Central memory CD4-positive, alpha-beta T cell (primary cell): Measurements from ENCODE around the gene LAMA3.
A peak's percentile ranks its signal among the peaks of the same experiment; 100 is the strongest.

Experiments
- DNase-seq: peaks from one replicate; pipeline ENCODE4 v3.0.0; 2022

Gene LAMA3

DNA sequence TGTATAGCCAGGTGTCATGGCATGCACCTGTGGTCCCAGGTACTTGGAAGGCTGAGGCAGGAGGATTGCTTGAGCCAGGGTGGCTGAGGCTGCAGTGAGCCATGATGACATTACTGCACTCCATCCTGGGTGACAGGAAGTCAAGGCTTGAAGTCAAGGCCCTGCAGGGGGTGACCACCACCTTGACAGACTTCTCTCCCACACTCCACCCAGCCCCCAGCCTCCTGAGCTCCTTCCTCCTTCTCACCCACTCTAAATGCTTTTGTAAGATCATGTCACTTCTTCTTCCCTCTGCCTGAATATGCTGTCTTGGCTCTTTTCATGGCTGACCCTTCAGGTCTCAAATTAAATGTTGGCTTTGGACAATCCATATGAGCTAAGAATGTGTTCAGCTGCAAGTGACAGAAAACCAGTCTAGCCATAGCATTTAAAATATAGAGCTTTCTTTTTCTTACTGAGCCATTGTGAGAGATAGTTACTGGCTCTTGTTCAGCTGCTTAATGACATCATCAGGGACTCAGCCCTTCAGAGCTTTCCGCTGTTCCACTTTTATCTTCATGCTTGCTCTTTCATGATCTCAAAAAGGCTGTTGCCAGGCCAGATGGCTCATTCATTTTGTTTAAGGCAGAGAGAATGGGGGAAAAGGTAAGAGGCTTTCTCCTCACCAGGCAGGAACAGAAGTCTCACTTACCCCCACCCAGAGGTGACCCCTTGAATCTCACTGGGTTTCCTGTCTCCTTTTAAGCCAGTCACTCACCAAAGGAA is 288.6 kb downstream of the LAMA3 start:
- peak; percentile 49 for DNase-seq

DNA sequence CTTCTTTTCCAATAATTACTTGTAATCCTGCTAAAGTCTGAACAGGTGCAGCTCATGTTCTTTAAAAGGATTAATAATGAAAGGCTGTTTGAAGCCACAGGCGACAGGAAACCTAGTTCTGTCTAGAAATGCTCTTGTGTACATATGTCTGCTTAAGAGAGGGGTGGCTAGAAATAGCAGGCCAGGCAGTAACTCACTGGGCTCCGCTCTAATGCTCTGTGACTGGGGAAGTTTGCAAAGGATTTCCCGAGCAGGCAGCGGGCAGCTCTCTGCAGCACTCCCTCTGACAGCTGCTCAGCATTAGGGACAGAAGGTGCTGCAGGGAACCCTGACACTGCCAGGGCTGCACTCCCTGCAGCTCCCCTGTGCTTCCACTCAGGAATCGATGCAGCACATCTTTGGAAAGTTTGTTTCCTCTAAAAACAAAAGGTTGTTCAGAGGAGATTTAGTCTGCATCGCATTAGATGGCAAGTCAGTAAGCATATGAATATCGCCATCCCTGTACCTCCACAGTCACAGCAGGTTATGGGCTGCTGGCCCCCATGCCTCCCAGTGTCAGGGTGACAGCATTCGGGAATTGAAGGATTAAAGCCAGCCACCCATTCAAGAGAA is 292.2 kb downstream of the LAMA3 start:
- DNase-seq = no peak

DNA sequence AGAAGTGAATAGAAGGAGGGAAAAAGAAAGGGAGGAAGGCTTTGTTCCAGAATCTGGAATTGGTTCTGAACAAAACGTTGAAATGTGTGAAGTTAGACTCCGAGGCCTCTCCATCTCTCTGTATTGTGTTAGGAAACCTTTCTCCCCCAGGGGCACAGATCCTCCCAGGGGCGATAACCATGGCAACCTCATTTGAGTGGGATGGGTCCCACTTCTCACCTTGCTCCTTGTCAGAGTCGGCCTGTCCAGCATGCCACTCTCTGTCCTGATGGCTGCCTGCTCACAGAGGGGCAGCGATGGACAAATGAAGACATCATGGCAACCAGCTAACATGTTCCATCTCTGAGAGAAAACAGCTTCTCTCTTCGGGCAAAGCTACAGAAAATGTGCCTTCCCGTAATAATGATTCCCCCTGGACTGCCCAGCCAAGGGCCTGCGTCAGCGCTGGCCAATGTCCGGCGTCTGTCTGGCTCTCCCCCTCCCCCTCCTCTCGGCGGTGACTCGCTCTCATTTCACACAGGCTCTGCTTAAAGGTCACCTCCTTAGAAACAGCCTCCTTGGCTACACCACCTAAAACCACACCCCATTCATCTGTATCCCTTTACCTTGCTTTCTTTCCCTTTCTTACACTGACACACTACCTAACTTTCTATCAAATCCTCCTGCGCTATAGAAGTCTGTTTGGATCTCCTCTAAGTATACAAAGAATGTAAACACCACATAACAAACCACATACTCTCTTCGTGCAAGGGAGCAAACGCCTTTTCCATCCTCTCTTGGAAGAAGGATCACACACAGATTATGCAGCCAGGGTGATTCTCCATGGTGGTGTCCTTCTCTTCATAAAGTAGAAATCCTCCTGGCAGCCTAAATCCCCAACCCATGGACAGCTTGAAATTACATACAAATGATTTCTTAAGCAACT is 293.2 kb downstream of the LAMA3 start:
- no peak for DNase-seq

DNA sequence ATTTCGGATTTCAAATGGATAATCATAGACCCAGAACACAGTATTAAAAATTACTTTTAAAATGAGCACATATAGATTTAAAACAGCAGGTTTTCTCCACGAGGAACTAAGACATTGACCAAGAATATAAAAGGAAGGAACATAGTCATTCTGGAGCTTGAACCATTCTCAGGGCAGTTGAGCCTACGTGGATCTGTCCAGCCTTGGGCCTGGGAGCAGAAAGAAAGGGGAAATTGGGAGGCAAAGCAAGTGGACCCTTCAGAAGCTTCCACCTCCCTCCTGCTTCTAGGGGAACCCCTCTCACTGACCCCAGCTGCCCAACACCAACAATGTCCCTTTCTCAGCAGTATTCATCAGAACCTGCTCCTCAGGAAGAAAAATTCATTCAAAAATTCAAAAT is 293.9 kb downstream of the LAMA3 start:
- DNase-seq = no peak

DNA sequence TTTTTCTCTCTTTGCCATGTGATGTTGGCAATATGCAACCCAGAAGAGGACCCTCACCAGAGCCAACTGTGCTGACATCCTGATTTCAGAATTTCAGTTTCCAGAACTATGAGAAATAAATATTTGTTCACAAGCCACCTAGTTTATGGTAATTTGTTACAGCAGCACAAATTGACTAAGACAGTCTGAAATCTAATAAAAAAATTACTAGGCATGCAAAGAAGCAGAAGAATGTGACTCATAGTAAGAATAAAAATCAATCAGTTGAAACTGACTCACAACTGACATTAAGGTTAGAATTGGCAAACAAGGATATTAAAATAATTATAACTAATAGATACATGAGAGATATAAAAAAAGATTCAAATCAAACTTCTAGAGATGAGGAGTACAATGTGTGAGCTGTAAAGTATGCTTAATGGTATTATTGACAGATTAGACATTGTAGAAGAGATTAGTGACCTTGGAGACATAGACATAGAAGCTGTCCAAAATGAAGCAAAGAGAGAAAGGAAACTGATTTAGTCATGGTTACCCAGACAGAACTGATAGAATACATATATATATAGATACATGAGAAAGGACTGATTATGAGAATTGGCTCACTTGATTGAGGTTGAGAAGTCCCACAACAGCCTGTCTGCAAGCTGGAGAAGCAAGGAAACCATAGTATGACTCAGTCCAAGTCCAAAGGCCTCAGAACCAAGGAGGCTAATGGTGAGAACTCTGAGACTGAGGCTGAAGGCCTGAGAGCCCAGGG is 297.5 kb downstream of the LAMA3 start:
- no peak for DNase-seq

DNA sequence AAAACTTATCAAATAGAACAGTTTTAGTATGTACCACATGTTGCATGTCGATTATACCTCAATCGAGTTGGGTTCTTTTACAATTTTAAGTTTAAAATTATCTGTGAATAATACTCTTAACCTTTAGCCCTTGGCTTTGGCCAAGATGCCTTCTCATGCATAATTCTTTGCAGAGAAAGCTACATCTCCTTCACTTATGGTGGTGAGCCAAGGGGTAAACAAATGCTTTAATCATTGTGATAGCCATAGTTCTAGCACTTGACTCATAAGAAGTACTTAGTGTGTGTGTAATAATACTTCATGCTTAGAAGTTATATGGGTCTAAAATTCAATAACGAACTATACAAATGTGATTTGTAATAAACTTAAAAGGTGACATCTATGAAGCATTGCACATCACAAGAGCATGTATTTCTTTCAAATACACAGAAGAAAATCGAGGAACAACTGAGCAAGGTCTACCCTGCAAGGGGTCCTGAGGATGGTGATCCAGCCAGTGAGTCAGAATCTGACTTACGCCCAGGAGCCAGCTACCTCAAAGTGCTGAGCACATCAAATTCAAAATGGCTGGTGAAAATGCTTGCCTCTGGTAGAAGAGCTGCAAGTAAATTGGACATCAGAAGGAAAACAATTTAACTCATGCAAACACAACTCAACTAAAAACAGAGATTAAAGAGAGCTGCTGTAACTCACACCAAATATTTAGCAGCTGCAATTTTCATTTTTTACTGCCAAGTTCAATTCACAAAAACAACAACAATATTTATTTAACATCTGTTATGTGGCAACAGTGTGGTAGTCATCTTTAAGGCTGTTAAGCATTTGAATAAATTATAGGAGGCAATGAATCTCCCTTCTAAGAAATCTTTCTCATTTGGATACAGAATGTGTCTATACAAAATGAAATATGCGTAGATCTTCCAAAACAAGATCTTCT is 301.5 kb downstream of the LAMA3 start:
- no peak for DNase-seq

DNA sequence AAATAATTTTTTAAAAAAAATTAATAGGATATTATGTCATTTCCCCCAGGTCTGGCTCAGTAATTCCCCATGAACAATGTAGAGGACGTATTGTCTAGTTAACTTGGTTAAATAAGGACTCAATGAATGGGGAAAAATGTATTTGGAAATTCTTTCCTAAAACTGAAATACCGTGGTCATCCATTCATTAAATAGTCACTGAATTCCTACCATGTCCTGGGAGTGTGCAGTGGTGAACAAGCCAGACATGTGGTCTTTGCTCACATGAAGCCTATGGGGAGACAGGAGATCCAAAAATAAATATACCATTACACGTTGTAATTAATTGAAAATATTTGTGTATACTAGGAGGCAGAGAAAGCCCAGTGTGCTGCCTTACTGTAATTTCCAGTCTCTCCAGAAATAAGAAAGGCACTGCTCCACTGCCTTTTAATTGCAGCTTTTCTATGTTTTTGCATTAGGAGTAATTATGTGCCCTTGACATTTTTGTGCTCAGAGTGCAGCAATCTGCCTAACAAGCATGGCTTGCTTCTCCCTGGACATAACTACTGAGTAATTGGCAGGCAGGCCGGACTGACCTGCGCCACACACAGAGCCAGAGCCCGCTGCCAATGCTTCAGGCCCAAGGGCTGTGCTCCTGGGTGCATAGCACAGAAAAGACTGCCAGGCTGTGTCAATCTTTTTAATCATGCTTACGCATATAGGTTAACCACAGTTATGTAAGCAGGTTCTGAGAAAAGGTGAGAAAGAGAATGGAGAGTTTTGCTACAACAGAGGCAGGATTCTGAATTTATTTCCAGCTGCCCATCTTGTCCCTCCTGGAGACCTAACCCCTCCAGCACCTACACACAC is 303.1 kb downstream of the LAMA3 start:
- peak; percentile 86 for DNase-seq

DNA sequence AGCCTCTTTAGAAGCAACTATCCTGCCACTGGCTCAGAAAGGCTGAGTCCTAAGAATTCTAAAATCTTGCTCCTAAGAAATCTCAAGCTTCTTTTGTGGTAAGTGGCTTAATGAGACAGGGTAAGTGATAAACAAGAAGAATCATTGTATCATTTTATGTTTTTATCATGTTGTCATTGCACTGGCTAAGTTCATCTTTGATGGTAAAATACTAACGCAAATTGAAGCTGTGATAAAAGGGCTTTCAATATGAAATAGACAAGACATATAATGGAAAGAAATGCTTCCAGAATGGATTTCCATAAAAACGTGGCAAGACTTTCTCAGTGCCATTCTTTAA is 303.7 kb downstream of the LAMA3 start:
- DNase-seq = no peak

DNA sequence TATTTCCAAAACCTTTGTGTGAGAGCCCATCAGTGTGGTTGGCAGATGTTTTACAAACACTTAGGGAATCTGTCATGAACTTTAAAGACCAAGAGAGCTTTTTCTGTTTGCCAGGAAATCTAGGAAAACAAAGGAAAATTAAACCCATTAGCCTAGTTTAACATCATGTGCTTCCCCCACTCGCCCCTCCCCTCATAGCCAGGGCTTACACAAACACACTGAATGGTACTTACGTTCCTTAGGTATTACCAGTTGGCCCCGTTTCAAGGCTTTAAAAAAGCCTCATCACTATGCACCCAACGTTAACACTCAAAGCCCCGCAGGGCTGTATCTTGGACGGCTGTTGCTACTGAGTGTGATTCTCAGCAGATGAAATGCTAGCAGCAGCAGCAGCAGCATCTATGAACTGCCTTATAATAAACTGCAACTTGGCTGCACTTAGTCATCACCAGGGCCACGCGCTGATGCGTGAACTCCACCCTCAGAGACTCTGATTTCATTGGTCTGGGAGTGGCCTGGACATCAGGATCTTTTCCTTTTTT is 305.2 kb downstream of the LAMA3 start:
- peak; percentile 53 for DNase-seq

DNA sequence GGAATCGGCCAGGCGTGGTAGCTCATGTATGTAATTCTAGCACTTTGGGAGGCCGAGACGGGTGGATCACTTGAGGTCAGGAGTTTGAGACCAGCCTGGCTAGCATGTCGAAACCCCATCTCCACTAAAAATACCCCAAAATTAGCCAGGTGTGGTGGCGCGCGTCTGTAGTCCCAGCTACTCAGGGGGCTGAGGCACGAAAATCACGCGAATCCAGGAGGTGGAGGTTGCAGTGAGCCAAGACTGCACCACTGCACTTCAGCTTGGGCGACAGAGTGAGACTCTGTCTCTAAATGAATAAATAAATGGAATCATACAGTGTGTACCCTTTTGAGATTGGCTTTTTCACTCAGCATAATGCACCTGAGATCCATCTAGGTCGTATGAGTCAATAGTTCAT is 305.9 kb downstream of the LAMA3 start:
- DNase-seq = no peak

DNA sequence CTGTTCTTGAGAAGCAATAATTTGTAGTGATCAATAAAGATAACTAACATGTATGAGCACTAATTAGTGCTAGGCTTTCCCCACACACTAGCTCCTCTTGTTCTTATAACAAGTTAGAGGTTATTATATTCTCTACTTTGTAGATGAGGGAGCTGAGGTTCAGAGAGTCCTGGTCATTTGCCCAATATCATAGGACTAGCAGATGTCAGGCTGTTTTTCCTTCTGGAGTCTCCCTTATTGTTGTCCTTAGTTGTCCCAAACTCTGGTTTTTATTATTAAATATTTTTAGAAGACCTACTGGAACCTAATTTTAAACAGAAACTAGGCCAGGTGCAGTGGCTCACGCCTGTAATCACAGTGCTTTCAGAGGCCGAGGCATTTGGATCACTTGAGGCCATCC is 308.8 kb downstream of the LAMA3 start:
- no peak for DNase-seq

DNA sequence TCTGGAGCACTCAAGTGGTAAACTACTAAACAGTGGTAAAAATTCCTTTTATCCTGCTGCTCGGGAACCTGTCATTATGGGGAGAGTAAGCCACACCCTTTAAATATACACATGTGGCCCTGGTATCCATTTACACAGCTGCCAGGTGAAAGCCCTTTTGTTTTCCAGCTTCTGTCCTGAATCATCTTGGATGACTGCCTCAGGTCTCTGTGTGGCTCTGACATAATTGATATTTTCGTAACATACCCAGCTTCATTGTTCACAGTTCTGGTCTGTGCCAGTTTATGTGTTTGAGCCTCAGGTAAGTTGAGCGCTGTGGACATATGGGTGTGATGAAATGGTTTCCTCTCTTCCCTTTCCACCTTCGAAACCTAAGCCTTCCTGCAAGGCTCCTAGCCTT is 309.6 kb downstream of the LAMA3 start:
- no peak for DNase-seq

DNA sequence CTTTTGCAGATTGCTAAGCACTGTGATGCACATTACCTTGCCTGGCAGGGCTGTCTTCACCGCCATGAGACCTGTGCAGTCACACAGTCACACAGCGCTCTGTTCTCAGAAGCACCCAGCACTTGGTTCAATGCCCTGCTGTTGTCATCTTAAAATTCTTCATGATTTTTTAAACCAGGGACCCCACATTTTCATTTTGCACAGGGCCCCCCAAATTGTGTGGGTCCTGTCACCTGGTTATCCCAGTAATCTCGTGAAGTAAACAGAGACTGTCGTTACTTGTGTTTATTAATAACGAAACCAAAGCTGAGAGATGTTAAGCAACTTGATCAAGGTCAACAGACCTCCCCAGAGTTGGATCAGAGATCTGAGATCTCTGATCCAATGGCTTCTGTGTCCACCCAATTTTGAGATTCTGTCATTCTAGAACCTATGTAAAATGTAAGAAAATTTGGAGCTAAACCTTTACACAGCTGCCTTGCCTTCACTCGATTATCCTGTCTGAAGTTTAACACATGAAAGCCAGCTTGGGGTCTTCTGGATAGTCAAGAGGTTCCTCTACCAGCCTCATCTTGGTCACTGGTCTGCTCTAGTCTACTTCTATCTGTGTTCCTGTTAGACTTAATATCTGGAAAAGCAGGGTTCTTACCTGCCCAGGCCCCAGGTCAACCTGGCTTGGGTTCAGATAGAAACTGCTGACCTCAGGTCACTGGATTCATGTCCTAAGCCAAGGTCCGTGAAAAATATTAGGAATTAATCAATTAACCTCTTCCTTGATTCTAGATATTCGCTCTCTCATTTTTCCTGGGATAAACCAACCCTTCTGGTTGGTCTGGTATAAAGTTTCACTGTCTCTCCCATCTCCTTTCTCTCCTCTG is 311.6 kb downstream of the LAMA3 start:
- peak; percentile 24 for DNase-seq

DNA sequence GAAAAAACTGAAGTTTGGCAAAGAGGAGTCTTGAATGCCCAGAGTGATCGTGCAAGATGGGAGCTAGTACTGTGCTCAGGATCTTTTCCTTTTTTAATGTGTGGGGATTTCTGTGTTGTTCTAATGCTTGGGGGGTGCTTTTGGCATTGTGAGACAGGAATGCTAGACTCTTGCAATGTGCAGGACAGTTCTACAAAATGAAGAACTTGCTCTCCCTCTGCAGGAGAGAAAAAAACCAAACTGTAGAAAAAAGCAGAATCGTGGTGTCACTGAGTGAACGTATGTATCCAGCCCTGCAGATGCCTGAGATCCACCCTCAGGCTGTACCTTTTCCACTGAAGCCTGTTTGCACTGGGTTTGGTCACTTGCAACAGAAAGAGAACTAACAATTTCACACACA is 313.2 kb downstream of the LAMA3 start:
- no peak for DNase-seq

DNA sequence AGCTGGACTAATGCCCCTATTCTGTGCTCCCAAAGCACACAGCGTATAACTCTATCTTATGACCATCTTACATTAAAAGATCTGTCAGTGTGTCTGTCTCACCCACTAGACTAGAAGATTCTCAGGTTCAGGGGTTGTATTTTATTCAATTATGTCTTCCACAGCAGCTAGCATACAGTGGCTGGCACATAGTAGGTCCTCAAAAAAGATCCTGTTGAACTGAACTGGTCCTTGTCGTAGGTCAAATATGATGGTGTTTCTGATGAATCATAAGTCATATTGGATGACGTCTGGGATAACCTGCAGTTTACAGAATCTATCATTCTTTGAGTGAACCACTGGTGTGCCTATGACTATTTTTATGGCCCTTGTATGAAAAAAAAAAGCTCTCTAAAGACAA is 314.0 kb downstream of the LAMA3 start:
- no peak for DNase-seq

DNA sequence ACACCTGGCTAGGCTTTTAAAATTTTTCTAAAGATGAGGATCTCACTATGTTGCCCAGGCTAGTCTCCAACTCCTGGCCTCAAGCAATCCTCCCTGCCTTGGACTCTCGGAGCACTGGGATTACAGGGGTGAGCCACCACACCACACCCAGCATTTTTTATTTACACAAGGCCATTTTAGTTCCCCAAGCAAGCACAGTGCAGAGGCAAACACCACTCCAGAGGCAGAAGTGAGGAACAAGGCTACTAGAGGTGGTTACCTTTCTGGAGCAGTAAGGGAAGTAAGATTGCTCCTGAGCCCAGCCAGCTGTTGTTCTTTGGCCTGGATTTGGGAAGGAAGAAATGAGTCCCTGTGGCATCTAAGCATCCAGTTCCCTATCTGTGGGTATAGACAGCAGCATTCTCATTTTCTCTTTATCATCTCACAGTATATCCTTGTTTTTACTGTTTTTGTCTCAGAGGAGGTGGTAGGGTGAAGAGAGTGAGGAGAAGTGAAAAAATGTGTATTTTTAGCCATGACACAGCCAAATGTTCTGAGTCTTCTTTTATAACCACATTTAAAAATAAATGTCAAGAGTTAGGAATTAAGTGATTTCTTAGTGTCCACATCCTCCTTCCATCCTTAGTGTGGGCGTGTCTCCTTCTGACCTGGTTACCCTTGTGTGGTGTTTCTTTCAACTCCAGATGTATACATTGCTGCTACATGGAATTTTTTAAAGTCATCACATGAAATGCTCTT is 314.8 kb downstream of the LAMA3 start:
- DNase-seq = no peak
